MG63 (cell line): ENCODE data around the gene PAX5. TPM values are rescaled to one million over a fixed set of nuclear protein-coding genes. Genes with fewer than 3 reads are reported as not detected.

Source experiments
- DNase-seq: peaks from one replicate; pipeline ENCODE4 v3.0.0-alpha.2; 2020
- H3K27me3 ChIP-seq: fragments of 250-450 bp; sonication (Bioruptor Pico); 2 replicates; pipeline ENCODE4 v1.5.1; 2020; ENCODE audit warnings: mild to moderate bottlenecking, moderate library complexity
- H3K36me3 ChIP-seq: fragments of 250-450 bp; sonication (Bioruptor Pico); 2 replicates; pipeline ENCODE4 v1.5.1; 2020; ENCODE audit warnings: mild to moderate bottlenecking, moderate library complexity
- H3K4me3 ChIP-seq: fragments of 250-450 bp; sonication (Bioruptor Pico); 2 replicates; pipeline ENCODE4 v1.5.1; 2020; ENCODE audit warnings: mild to moderate bottlenecking, moderate library complexity
- H3K9me3 ChIP-seq: fragments of 250-450 bp; sonication (Bioruptor Pico); 2 replicates; pipeline ENCODE4 v1.5.1; 2020; ENCODE audit warnings: mild to moderate bottlenecking, moderate library complexity
- total RNA-seq: library from RNA; depleted of rRNA; stranded (reverse); fragments of >200 nt; shearing (Covaris generic); gene quantifications from 2 replicates; pipeline ENCODE4 v1.2.3, GENCODE V29; 2014; ENCODE audit warnings: low replicate concordance

Gene PAX5
- total RNA-seq, 1 experiment from 2014 or later, result not detected

- H3K9me3 ChIP-seq, result no peaks in the 10 kb centered on the region
- H3K4me3 ChIP-seq, result no peak overlapping the region
- DNase-seq, result no peak
- H3K27me3 ChIP-seq, result peaks cover 25% of the 10 kb centered on the region
- H3K36me3 ChIP-seq, result no peaks in the 10 kb centered on the region
Observed at GRCh38 chr9:36897478-36897877, 136.6 kb downstream of the PAX5 start.

GRCh38 chr9:36897019-36897418, 137.0 kb downstream of the PAX5 start:
- H3K27me3 ChIP-seq, result peaks cover 23% of the 10 kb centered on the region
- no peaks in the 10 kb centered on the region for H3K9me3 ChIP-seq
- no peak overlapping the region for H3K4me3 ChIP-seq
- no peaks in the 10 kb centered on the region for H3K36me3 ChIP-seq
- DNase-seq, result no peak

- Histone ChIP-seq H3K27me3 (peaks cover 24% of the 10 kb centered on the region), H3K9me3 (no peaks in the 10 kb centered on the region), H3K4me3 (no peak overlapping the region), H3K36me3 (no peaks in the 10 kb centered on the region)
- no peak for DNase-seq
Observed at GRCh38 chr9:36896296-36896695, 137.8 kb downstream of the PAX5 start.

- Histone ChIP-seq H3K27me3 (peaks cover 25% of the 10 kb centered on the region), H3K36me3 (no peaks in the 10 kb centered on the region), H3K9me3 (no peaks in the 10 kb centered on the region), H3K4me3 (no peak overlapping the region)
- no peak for DNase-seq
Observed at GRCh38 chr9:36895744-36896260, 138.3 kb downstream of the PAX5 start.

GRCh38 chr9:36894695-36895310, 139.3 kb downstream of the PAX5 start:
- peaks cover 25% of the 10 kb centered on the region for H3K27me3 ChIP-seq

GRCh38 chr9:36893911-36894310, 140.2 kb downstream of the PAX5 start:
- no peak for DNase-seq
- H3K27me3 ChIP-seq, result peaks cover 25% of the 10 kb centered on the region
- no peak overlapping the region for H3K4me3 ChIP-seq
- no peaks in the 10 kb centered on the region for H3K9me3 ChIP-seq
- H3K36me3 ChIP-seq, result no peaks in the 10 kb centered on the region

More at GRCh38 chr9:36894695-36895310, 139.3 kb downstream of the PAX5 start:
- H3K36me3 ChIP-seq, result no peaks in the 10 kb centered on the region
- H3K4me3 ChIP-seq, result no peak overlapping the region
- no peak for DNase-seq
- H3K9me3 ChIP-seq, result no peaks in the 10 kb centered on the region

GRCh38 chr9:36893184-36893583, 140.9 kb downstream of the PAX5 start:
- DNase-seq, result no peak
- Histone ChIP-seq H3K27me3 (peaks cover 23% of the 10 kb centered on the region), H3K4me3 (no peak overlapping the region), H3K36me3 (no peaks in the 10 kb centered on the region), H3K9me3 (no peaks in the 10 kb centered on the region)

GRCh38 chr9:36892279-36892678, 141.8 kb downstream of the PAX5 start:
- Histone ChIP-seq H3K27me3 (peaks cover 21% of the 10 kb centered on the region), H3K4me3 (no peak overlapping the region), H3K36me3 (no peaks in the 10 kb centered on the region), H3K9me3 (no peaks in the 10 kb centered on the region)
- no peak for DNase-seq

- DNase-seq, result no peak
- Histone ChIP-seq H3K9me3 (no peaks in the 10 kb centered on the region), H3K4me3 (no peak overlapping the region), H3K27me3 (peaks cover 24% of the 10 kb centered on the region), H3K36me3 (no peaks in the 10 kb centered on the region)
Observed at GRCh38 chr9:36891341-36891811, 142.7 kb downstream of the PAX5 start.

- no peak for DNase-seq
- H3K36me3 ChIP-seq, result no peaks in the 10 kb centered on the region
- peaks cover 24% of the 10 kb centered on the region for H3K27me3 ChIP-seq
- no peaks in the 10 kb centered on the region for H3K9me3 ChIP-seq
- H3K4me3 ChIP-seq, result no peak overlapping the region
Observed at GRCh38 chr9:36889844-36890243, 144.2 kb downstream of the PAX5 start.

GRCh38 chr9:36888551-36888950, 145.5 kb downstream of the PAX5 start:
- Histone ChIP-seq H3K9me3 (peaks cover 3% of the 10 kb centered on the region), H3K36me3 (no peaks in the 10 kb centered on the region), H3K27me3 (peaks cover 22% of the 10 kb centered on the region), H3K4me3 (no peak overlapping the region)
- no peak for DNase-seq

- Histone ChIP-seq H3K4me3 (no peak overlapping the region), H3K36me3 (no peaks in the 10 kb centered on the region), H3K27me3 (peaks cover 8% of the 10 kb centered on the region), H3K9me3 (peaks cover 3% of the 10 kb centered on the region)
- DNase-seq, result no peak
Observed at GRCh38 chr9:36884721-36885120, 149.3 kb downstream of the PAX5 start.

GRCh38 chr9:36882594-36882993, 151.5 kb downstream of the PAX5 start:
- peaks cover 3% of the 10 kb centered on the region for H3K9me3 ChIP-seq
- no peaks in the 10 kb centered on the region for H3K36me3 ChIP-seq
- no peak for DNase-seq
- no peak overlapping the region for H3K4me3 ChIP-seq
- peaks cover 6% of the 10 kb centered on the region for H3K27me3 ChIP-seq

- peaks cover 3% of the 10 kb centered on the region for H3K9me3 ChIP-seq
- no peaks in the 10 kb centered on the region for H3K36me3 ChIP-seq
- H3K4me3 ChIP-seq, result no peak overlapping the region
- no peaks in the 10 kb centered on the region for H3K27me3 ChIP-seq
- no peak for DNase-seq
Observed at GRCh38 chr9:36881743-36882441, 152.2 kb downstream of the PAX5 start.

GRCh38 chr9:36881316-36881715, 152.8 kb downstream of the PAX5 start:
- DNase-seq, result no peak
- Histone ChIP-seq H3K36me3 (no peaks in the 10 kb centered on the region), H3K9me3 (peaks cover 3% of the 10 kb centered on the region), H3K4me3 (no peak overlapping the region), H3K27me3 (no peaks in the 10 kb centered on the region)

- no peak for DNase-seq
- Histone ChIP-seq H3K4me3 (no peak overlapping the region), H3K9me3 (peaks cover 3% of the 10 kb centered on the region), H3K27me3 (no peaks in the 10 kb centered on the region), H3K36me3 (no peaks in the 10 kb centered on the region)
Observed at GRCh38 chr9:36880075-36880474, 154.0 kb downstream of the PAX5 start.

GRCh38 chr9:36878986-36879982, 154.8 kb downstream of the PAX5 start:
- no peak for DNase-seq
- H3K36me3 ChIP-seq, result no peaks in the 10 kb centered on the region
- H3K9me3 ChIP-seq, result peaks cover 3% of the 10 kb centered on the region
- no peak overlapping the region for H3K4me3 ChIP-seq
- H3K27me3 ChIP-seq, result no peaks in the 10 kb centered on the region
